GM12875 (cell line): Measurements from ENCODE around the gene LGI4.

Experiments
- H3K4me3 ChIP-seq: one replicate; pipeline ENCODE4 v1.5.1; 2011; ENCODE audit warnings: low read depth, low read length, control low read depth
- TF ChIP-seq, protein P1 (sequence below): IDR thresholded peaks from 2 replicates; pipeline ENCODE4 v1.5.1; 2011; ENCODE audit warnings: low read depth, mild to moderate bottlenecking, control low read depth, inconsistent platforms, low read length, moderate library complexity, borderline replicate concordance; ENCODE audit not compliant: insufficient read depth

LGI4 gene

DNA sequence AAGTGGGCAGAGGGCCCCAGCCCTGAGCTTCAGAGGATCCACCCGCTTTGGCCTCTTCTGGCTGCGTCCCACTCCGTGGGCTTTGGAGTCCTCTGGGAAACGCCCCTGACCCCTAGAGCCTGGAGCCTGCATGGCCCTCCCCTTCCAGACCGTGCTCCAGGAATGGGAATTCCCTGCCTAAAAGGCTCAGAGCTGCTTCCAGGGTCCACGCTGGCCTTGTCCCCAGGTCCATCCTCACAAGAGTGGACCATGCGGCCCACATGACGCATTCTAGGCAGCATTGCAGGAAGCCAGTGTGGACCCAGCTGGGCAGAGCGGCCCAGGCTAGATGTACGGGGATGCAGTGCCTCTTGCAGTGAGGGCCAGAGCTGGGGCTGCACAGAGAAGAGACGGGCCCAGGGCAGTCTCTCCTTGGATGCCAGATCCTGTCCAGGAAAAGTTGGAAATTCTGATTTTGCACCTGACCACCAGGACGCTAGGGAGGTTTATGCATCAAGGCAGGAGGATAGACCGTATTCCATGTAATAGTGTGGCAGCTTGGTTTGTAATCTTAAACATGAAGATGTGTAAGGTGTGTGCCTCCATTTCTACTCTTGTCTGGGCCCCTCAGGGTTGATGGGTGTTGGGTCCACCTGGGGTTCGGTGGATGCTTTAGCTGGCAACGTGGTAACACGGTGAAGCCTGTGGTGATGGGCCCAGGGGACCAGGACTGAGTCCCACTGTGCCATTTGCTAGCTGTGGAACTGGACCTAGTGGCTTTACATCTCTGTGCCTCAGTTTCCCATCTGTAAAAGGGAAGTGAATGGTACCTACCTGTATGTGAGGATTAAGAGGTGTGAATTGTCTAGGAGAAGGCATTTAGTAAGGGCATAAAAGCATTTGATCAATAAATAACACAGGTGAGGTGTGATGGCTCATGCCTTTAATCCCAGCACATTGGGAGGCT, 34.0 kb downstream of the LGI4 start:
- H3K4me3 ChIP-seq: no peak overlapping the region
- TF ChIP-seq, protein P1, sequence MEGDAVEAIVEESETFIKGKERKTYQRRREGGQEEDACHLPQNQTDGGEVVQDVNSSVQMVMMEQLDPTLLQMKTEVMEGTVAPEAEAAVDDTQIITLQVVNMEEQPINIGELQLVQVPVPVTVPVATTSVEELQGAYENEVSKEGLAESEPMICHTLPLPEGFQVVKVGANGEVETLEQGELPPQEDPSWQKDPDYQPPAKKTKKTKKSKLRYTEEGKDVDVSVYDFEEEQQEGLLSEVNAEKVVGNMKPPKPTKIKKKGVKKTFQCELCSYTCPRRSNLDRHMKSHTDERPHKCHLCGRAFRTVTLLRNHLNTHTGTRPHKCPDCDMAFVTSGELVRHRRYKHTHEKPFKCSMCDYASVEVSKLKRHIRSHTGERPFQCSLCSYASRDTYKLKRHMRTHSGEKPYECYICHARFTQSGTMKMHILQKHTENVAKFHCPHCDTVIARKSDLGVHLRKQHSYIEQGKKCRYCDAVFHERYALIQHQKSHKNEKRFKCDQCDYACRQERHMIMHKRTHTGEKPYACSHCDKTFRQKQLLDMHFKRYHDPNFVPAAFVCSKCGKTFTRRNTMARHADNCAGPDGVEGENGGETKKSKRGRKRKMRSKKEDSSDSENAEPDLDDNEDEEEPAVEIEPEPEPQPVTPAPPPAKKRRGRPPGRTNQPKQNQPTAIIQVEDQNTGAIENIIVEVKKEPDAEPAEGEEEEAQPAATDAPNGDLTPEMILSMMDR: no peak

DNA sequence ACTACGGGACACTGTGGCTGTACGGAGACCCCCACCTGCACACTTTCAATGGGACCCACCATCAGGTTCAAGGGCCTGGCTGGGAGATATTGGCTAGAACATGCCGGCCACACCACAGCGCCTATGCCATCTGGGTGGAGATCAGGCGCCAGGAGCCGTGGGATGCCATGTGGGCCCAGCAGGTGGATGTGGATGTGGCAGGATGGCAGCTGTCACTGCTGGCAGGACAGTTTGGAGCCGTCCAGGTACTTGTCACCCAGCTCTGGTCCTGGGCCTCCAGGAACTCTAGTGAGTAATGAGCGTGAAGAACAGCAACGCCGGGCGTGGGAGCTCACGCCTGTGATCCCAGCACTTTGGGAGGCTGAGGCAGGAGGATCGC, 35.0 kb downstream of the LGI4 start:
- TF ChIP-seq, protein P1: no peak
- H3K4me3 ChIP-seq: no peak overlapping the region

DNA sequence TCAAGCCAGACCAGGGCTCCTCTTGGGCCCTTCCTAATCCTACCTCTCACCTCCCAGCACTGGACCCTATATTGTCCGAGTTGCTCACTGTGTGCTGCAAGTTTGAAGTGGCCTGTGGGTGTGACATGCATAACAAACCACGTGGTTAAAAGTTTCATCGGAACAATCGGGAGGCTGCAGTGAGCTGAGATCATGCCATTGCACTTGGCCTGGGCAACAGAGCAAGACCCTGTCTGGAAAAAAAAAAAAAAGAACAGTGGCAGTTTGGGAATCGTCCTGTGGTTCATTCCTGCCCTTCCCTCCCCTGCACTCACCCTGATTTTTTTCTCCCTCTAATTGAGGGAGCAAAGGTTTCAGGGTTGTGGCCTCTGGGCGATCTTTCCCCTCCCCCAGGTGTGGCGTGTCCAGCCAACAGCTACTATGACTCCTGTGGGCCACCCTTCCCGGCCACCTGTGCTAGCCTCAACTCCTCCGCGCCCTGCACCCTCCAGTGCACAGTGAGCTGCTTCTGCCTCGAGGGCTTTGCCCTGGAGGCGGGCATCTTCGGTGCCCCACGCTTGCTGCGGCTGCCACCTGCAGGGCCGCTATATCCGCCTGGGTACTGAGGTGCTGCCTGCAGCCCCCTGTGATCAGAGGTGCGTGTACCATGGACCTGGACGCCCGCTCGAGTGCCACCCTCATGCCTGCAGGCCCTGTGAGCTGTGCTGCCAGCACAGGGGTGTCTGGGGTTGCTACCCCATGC, 35.5 kb downstream of the LGI4 start:
- no peak overlapping the region for H3K4me3 ChIP-seq
- TF ChIP-seq, protein P1: no peak

DNA sequence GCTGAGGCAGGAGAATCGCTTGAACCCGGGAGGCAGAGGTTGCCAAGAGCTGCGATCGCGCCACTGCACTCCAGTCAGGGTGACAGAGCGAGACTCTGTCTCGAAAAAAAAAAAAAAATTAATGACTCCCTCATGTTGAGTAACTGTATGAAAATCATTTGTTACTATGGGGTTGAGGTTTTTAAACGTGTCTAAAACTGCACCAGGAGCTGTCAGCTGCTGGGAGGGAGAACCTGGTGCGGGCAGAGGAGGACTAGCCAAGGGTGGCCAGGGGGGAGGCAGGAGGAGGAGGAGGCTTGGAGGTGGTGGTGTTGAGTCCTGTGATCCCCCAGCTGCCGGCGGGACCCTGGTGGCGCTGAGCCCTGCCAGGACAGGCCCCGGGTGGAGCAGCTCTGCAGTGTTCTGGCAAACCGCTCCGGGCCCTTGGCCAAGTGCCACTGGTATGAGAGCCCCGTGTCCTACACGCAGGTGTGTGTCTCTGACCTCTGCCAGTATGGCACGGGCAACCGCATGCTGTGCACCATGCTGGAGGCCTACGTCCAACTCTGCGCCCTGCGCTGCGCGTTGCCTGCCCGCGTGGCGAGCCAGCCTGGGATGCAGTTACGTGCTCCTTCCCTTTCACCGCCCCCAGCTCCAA, 36.3 kb downstream of the LGI4 start:
- no peak overlapping the region for H3K4me3 ChIP-seq
- TF ChIP-seq, protein P1: no peak

DNA sequence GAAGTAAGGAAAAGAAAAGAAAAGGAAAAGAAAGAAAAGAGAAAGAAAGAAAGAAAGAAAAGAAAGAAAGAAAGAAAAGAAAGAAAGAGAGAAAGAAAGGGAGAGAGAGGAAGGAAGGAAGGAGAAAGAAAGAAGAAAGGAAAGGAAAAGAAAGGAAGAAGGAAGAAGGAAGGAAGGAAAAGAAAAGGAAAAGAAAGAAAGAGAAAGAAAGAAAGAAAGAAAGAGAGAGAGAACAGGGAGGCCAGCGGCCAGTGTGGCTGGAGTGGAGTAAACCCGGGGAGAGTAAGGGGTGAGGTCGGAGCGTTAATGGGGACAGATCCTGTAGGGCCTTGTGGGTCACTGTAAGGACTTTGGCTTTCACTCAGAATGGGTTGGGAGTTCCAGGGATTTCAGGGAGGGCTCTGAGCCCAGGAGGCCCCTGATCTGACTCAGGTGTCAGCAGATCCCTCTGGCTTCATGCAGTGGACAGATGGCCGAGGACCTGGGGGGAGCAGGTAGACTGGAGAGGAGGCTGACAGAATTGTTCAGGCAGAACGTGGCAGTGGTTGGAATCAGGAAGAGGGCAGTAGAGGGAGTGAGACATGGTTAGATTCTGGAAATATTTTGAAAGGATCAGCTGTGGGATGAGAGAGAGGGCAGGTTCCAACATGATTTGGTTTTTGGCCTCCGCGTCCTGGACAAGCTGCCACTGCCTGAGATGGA, 39.0 kb downstream of the LGI4 start:
- TF ChIP-seq, protein P1: no peak
- no peak overlapping the region for H3K4me3 ChIP-seq

DNA sequence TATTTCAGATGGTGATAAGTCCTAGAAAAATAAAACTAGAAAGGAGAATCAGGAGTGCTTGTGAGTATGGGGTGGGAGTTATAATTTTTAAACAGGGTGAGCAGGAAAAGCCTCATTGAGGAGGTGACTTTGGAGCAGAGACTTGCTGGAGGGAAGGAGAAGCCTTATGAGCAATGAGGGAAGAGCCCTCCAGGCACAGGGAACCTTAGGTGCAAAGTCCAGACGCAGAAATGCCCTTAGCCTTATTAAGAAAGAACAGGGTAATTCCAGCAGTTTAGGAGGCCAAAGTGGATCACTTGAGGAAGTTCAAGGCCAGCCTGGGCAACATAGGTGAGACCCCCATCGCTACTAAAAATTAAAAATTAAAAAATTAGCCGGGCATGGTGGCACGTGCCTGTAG, 40.2 kb downstream of the LGI4 start:
- no peak overlapping the region for H3K4me3 ChIP-seq
- TF ChIP-seq, protein P1: no peak
